NOMO-1 treated with DMSO at 0.1 percent for 48 hours (cell line): Measurements from ENCODE around the gene WRNIP1.
"Not testable (repeated sequence)": the region's sequence is repeated elsewhere in the genome, so short reads cannot be mapped to it uniquely, and the experiment has no call there.

Experiments
- DNase-seq: peaks from one replicate; lab custom pipeline; 2025; ENCODE audit not compliant: unreplicated experiment; lab: John Stamatoyannopoulos, UW

Gene WRNIP1

DNA sequence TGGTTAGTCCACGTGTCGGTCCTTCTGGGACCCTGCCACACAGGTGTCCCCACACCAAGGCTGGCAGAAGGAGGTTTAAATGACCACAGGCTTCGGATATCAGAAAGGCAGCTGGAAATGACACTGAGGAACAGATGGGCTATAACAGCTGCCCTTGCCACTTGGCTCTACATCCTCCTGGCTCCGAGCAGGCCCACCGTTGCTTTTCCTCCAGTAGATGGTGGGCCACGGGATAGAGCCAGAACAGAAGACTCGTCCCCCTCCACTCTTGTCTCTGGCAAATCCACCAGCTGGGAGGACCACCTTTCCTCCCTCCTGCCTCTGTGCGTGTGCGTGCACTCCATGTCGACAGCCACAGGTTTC, 17.6 kb downstream of the WRNIP1 start:
- DNase-seq: no peak

DNA sequence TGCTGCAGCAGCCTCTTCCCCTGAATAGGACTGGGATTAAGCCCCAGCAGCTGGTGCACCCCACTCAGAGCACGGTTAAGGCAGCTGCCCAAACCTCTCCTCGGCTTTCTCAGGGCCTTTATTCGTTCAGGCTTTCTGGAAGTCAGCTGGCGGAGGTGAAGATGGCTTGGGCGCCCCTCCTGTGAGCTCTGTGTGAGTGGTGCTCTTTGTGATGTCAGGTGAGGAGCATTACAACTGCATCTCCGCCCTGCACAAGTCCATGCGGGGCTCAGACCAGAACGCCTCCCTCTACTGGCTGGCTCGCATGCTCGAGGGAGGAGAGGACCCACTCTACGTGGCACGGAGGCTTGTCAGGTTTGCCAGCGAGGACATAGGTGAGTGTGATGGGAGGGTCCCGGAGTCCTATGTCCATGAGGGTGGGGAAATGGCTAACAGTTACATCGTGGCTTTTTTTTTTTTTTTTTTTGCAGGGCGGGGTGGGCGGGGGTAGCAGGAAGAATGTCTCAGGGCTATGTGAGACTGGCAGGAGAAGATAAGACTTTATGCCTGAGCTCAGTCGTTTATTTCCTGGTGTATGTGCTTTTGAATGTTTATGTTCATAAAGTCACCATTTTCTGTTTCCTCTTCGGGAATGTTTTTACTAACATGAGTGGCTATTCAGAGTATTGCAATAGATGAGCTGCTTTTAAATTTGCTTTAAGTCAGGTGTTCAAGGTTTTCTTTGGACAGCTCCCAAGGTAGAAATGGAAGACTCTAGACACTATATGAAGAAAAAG, 18.2 kb downstream of the WRNIP1 start:
- no peak for DNase-seq

DNA sequence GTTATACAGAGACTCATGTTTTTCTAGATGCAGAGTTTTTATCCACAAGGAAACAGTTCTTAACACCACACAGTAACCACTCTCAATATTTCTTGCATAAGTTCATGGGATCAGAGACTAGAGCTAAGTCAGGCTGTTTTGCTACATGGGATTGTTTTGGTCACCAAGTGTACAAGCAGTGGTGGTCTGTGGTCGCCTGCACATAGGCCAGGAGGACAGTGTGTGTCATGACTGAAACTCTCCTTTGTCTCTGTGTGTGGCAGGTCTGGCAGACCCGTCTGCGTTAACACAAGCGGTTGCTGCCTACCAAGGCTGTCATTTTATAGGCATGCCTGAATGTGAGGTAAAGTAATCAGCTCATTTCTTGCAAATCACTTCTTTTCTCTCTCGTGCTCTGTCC, 18.9 kb downstream of the WRNIP1 start:
- no peak for DNase-seq

DNA sequence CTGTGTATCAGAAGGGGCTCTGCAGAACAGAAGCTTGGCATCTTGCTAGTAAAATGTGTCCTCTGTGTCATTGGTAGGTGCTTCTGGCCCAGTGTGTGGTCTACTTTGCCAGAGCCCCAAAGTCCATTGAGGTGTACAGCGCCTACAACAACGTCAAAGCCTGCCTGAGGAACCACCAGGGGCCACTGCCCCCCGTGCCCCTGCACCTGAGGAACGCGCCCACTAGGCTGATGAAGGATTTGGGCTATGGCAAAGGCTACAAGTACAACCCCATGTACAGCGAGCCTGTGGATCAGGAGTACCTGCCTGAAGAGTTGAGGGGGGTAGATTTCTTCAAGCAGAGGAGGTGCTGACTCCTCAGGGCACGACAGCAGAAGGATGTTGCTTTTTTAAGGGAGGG, 19.7 kb downstream of the WRNIP1 start:
- no peak for DNase-seq

DNA sequence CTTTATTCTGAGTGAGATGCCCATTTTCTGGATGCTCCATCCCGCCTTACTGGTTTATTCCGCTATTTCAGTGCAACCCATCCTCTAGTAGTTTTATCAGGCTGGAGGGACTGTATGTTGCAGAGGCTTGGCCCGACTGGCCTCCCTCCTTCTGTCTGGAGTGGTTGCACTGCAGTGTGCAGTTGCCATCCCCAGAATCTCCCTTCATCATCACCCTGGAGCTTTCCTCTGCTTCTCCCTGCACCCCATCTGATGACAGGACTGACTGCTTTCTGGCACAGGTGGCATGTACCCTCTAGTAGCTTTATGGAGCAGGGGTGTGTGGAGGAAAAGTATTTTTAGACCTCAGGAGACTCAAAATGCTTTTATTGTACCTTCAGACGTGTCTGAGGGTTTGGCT, 21.1 kb downstream of the WRNIP1 start:
- DNase-seq: no peak

DNA sequence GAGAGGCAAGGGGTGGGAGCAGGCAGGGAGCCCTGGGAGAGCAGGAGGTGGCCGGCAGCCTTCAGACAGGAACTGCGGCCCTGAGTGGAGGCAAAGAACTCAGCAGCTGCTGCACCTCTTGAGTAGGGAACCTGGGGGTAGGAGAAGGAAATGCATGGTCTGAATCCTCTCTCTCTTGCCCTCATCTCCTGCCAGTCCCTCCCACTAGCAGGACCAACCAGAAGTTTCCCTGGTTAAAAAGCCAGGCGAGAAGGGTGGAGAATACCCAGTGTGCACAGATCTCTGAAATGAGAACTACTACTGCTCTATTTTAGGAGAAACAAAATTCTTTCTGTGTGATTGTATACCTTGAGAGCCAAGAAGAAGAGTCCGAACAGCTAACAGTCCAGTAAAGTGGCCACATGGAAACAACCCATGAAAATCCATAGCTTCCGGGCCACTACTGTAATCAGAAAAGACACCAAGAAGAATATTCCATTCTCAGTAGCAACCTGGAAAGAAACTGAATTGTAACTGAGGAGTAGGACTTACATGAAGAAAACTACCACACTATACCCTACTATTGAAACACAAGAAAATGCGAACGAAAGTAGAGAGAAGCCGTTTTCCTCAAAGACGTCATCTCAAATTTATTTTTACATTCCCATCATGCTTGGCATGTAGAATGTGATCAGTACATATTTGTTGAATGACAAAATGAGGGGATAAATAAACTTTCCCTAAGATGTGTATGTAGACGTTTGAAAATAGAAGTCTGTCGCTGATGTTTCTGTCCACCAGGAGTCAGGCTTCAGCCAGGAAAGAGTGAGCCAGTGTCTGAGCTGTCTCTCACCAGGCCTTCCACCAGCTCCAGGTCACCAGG, 25.6 kb downstream of the WRNIP1 start:
- peak; percentile 79 for DNase-seq

DNA sequence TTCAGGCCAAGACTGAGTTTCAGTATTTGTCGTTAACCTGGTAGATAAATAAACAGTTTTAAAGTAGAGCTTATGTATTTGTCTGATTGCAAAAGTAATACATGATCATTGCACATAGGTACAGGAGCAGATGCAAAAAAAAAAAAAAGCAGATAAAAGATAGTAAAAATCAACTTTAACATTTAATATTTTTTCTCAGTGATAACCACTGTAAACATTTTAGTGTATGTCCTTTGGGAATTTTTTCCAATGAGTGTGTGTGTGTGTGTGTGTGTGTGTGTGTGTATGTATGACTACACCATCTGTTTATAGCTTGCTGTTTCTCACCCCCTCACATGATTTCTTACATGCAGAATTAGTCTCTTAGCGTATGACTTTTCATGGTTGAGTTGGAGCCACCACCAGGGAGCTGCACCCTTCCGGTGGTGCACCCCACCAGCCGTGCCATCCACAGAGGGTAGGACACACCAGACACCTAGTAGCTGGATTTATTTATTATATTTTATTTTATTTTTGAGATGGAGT, 26.3 kb downstream of the WRNIP1 start:
- no peak for DNase-seq

DNA sequence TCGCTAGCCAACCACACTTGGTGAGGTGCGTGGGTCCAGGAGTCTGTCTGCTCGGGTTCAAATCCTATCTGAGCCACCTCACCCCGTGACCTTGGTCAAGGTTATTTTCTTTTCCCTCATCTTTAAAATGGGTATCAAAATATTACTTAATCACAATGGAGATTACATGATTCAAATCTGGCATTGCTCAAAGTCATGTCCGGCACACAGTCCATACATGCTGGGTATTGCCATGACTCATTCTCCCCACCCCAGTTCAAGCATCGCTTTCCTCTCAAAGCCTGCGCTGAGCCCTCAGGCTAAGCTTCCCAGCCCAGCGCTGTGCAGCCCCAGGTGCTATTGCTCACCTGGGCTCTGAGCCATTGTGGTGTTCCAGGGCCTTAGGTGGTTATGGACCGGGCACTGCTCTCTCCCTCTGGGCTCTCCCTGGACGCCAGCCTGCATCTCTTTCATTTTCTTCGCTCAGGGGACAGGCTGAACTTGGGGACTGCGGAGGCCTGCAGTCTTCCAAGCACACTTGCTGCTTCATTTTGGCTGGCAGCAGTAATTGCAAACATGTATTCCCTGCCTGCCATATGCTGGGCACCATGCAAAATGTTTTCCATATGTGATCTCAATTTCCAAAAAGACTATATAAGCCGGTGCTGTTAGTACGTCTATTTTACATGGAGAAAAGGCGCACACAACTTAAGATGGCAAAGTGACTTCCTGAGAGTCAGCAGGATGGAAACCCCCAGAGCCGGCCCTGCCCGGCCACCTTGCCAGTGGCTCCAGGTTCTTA, 27.3 kb downstream of the WRNIP1 start:
- DNase-seq: no peak

DNA sequence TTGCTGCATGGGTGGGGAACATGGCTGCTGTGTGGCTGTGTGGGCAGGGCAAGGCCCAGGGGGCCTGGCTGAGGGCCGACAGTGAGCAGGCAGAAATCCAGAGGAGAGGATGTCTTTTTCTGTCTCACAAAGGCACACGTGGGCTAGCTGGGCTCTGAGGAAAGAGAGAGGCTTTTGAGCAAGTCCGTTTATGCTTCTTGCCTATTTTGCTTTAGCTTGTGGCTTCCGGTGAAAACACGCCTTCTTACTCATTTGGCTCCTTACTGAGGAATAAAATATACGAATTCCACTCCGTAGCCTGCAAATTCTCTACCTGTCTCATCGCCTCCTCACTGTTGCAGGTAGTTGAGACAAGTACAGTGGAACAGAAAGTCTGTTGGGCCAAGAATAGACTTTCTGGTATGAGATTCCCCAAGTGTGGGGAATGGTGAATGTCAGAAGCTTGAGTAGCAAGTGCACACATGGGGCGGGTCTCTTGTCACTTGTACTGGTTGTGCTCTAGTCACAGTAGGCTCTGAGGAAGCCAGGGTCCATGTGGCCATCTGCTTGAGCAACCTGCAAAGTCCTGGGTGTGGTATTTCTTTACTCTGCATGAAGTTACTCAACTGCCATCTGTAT, 28.4 kb downstream of the WRNIP1 start:
- DNase-seq: peak; percentile 94

DNA sequence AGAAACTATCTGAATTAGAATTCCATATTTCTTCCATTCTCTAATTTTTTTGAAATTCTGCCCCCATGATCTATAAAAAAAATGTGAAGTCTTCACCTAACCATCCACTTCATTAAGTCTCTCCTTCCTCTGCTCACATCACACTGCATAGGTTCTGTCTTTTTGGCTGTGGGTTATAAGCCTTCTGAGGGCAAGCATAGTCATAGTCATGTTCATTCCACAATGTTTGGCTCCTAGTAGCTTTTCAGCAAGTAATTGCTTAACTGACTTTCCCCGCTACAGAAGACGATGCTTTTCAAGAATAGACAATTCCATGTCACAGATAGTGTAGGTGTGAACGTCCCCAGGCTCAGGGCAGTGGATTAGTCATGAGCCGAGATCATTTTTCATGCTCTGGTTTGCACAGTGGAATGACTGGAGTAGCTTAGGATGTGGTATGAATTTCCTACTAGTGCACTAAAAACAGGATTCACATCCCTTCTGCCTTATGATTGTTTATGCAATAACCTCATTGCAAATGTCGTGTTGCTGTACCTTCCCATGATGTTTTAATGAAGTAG, 29.1 kb downstream of the WRNIP1 start:
- DNase-seq: no peak

DNA sequence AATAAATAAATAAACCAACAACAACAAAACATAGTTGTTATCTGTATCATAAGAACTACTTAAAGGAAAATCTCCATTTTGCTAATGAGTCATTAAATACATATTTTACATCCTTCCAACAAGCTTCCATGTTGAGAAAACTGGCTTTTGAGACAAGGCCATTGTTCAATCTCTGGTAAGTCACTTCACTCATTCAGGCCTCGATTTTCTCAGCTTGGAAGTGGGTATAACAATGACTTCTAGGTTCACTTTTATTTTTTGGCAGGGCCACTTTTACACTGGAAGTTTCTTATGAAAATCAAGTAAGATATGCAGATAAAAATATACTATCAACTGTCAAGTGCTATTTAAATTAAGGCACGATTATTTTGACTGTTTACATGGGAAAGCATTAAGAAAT, 30.0 kb downstream of the WRNIP1 start:
- no peak for DNase-seq

DNA sequence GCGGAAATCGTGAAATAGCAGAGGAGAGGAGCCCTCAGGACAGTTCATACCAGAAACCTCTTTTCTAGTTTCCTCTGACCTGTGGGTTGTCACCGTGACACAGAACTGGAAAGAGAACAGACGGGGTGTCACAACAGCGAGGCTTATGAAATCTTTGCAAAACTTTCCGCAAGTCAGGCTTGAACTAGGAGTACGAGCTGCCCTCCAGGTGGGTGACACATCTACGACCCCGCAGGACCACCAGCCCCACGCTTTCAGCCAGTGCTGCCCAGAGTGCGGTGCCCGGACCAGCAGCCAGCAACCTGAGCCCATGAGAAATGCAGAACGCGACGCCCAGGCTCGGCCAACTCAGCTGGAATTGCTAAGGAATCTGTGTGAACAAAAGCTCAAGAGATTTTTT, 30.8 kb downstream of the WRNIP1 start:
- peak; percentile 90 for DNase-seq

DNA sequence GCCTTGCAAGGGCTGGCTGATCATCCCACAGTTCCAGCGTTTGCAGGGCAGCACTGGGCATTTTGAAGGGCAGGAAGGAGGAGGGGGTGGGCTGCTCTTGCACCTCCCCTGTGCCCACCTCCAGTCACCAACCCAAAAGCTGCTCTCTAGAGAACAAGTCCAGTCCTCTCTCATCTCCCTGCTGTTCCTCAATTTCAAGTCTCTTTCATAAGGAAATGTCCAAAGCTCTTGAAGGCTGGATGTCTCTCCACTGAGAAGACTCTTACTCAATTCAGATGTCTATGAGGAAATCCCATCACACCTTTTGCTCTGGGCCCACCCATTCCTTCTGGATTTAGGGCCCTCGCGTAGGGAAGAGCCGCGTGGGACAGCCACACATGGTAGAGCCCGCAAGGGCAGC, 31.7 kb downstream of the WRNIP1 start:
- peak; percentile 68 for DNase-seq

DNA sequence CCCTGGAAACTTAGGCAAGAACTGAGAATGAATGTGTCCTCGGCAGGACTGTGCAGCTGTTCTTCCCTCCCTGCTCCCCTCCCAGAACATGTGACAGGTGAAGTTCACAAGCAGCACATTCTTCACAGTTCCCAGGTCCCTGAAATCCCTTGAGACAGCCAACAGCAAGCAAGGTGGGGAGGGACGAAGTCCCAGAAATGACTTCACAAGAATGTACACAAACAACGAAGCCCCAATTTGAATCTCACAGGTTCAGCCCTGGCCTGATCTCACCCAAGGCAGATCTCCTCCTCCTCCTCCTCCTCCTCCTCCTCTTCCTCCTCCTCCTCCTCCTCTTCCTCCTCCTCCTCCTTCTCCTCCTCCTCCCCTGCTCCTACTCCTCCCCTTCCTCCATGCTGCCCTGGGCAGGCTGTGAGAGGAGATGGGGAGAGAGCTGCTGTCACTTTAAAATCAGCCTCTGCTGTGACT, 32.4 kb downstream of the WRNIP1 start:
- no peak for DNase-seq

DNA sequence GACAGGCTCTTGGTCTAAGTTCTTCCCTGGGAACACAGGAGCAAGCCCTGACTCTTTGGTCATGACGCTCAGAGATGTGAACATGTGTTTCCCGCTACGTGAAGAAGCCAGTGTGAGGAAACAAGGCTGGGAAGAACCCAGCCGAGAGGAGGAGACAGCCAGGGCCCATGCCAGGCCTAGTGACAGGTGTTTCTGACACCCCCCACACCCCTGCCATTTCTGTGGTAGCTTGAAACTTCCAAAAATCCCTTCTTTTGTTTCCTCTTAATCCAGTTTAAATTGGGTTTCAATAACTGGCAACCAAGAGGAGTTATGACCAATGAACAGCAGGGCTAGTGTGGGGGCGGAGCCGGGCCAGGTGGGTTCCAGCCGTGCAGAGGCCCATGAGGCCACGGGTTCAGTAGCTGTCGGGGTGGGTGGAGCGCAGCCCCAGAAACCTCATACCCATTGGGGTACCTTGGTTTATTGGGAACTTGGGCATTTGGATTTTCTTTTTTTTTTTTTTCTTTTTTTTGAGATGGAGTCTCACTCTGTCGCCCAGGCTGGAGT, 33.5 kb downstream of the WRNIP1 start:
- no peak for DNase-seq

DNA sequence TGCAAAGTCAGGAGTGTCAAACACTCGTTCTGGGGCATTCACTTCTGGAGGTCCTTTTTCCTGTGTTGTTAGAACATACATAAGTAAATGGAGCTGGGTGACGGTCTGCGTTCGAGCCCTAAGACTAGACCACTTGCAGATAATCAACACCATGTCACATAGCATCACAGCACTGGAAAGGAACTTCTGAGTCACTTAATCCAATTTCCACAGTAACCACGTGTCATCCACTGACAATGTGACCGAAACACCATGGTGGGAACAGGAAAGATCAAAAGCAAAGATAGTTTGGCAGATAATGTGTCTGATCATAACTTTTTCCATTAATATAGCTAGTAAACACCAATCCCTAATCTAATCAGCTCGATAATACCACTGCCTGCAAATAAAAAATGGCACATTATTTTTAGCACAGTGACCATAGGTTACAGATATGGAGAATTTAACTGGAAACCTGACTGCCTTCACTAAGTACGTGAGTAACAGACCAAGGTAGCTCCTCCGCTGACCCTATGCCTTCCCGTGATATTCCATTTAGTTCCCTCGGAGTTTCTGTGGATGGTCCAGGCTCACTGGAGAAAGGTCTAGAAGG, 34.8 kb downstream of the WRNIP1 start:
- no peak for DNase-seq

DNA sequence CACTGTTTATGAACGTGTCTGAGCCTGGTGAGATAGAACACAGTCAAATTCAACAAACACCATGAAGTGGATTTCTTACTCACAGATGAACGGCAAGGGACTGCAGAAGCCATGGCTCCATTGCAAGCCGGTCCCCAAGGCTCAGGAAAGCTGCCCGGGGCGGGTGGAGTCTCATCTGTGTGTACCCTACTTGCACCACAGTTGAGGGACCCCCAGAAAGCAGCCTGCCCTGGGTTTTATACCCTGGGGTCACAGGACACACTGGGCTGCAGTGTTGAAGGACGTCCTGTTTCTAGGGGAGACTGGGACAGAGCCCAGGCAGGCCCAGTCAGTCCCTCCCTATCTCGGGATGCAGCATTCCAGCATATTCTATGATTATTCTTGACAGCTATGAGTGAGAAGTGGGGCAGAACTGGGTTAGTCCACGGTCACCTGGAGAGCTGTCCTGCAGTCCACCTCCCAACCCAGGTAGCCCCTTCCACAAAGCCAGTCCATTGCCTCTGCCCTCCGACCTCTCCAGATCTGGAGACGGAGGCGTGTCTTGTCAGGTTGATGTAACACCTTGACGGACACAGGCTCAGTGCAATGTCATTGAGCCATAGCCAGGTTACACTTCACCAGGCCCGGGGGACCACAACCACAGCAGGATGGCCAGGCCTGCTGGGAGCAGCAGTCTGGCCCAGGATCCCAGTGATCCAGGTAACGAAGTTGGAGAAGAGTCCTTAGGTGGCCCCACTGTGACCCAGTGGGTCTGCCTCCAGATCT, 35.5 kb downstream of the WRNIP1 start:
- no peak for DNase-seq

DNA sequence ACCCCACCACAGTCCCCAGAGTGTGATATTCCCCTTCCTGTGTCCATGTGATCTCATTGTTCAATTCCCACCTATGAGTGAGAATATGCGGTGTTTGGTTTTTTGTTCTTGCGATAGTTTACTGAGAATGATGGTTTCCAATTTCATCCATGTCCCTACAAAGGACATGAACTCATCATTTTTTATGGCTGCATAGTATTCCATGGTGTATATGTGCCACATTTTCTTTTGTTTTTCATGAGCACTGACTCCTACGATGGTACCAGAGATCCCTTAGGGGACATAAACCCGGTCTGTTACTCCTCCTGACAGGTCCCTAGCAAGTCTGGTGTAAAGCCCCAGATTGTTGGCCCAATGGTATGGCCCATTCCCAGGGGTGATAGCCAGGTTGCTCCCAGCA, 36.5 kb downstream of the WRNIP1 start:
- DNase-seq: not testable (repeated sequence)

DNA sequence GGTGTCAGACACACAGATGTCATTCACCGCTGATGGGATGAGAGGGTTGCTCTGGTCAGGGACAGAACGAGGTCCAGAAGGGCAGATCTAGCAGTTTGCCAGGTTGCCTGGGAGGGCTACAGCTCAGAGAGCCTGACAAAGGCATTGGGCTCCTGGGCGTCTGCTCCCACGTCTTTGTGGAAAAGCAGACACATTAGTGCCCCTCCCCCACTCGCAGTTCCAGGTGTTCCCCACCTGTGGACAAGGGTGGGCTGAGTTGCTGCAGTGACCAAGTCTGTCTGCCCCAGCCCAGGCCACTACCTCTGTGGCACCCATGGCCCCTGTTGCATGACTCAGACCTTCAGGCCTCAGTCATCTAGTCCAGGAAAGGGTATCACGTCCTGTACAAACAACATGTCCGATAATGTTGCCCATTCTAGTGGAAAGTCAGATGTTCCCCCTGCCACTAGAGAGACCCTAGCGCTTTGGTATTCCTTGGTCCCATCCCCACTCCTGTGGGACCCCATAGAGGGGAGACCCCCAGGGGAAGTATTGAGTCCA, 37.4 kb downstream of the WRNIP1 start:
- DNase-seq: no peak
